DND-41 (cell line): Measurements from ENCODE around the gene MMP24OS.
A peak's percentile ranks its signal among the peaks of the same experiment; 100 is the strongest.
"Not testable (repeated sequence)": the region's sequence is repeated elsewhere in the genome, so short reads cannot be mapped to it uniquely, and the experiment has no call there.

ENCODE experiments used
- ATAC-seq: fragments of 200-7000 bp; cut with Tn5 transposase; 3 replicates; pipeline ENCODE4 v1.9.1; 2021; ENCODE audit warnings: low read depth; ENCODE audit not compliant: insufficient read depth
- DNase-seq: peaks from one replicate; pipeline ENCODE4 v3.0.0-alpha.2; 2020
- H2AFZ ChIP-seq: 2 replicates; pipeline ENCODE4 v1.6.0; 2012; ENCODE audit warnings: low read depth, low read length
- H3K27ac ChIP-seq: 2 replicates; pipeline ENCODE4 v1.5.1; 2012; ENCODE audit warnings: low read length, inconsistent platforms
- H3K27me3 ChIP-seq: fragments of 200-600 bp; sonication (generic); 2 replicates; pipeline ENCODE4 v1.6.0; 2012; ENCODE audit warnings: low read length, mild to moderate bottlenecking, inconsistent platforms; ENCODE audit not compliant: insufficient read depth, poor library complexity
- H3K36me3 ChIP-seq: 2 replicates; pipeline ENCODE4 v1.5.1; 2012; ENCODE audit warnings: low read length, inconsistent platforms; ENCODE audit not compliant: insufficient read depth
- H3K4me1 ChIP-seq: 2 replicates; pipeline ENCODE4 v1.5.1; 2012; ENCODE audit warnings: mild to moderate bottlenecking, low read length; ENCODE audit not compliant: insufficient read depth
- H3K4me2 ChIP-seq: 2 replicates; pipeline ENCODE4 v1.6.0; 2012; ENCODE audit warnings: mild to moderate bottlenecking, moderate library complexity, low read length, inconsistent platforms; ENCODE audit not compliant: insufficient read depth
- H3K4me3 ChIP-seq, 2 experiments: fragments of 200-600 bp in 1 of 2; shearing (Covaris generic) in 1 of 2; 2 replicates each; pipeline ENCODE4 v1.5.1; 2012 to 2016; ENCODE audit warnings: inconsistent platforms in 2 of 2, low read length in 2 of 2, mild to moderate bottlenecking in 2 of 2, low read depth in 1 of 2, moderate library complexity in 1 of 2
- H3K79me2 ChIP-seq: 2 replicates; pipeline ENCODE4 v1.6.0; 2012; ENCODE audit warnings: low read length, inconsistent platforms; ENCODE audit not compliant: insufficient read depth
- H3K9ac ChIP-seq: 2 replicates; pipeline ENCODE4 v1.6.0; 2012; ENCODE audit warnings: low read depth, mild to moderate bottlenecking, inconsistent platforms, low read length, moderate library complexity
- H3K9me3 ChIP-seq: 2 replicates; pipeline ENCODE4 v1.5.1; 2012; ENCODE audit warnings: low read length, moderate library complexity, mild to moderate bottlenecking, inconsistent platforms; ENCODE audit not compliant: insufficient read depth, severe bottlenecking
- H4K20me1 ChIP-seq: 2 replicates; pipeline ENCODE4 v1.6.0; 2012; ENCODE audit warnings: low read length; ENCODE audit not compliant: insufficient read depth
- CTCF ChIP-seq: IDR thresholded peaks from 2 replicates; pipeline ENCODE4 v1.5.1; 2012; ENCODE audit warnings: borderline replicate concordance, low read length, moderate library complexity, mild to moderate bottlenecking; ENCODE audit not compliant: poor library complexity, severe bottlenecking; ENCODE audit errors: extremely low read depth
- EZH2 ChIP-seq: IDR thresholded peaks from 3 replicates; pipeline ENCODE4 v1.6.1; 2012; ENCODE audit warnings: borderline replicate concordance, low read depth, mild to moderate bottlenecking, moderate library complexity, low read length, inconsistent platforms; ENCODE audit not compliant: severe bottlenecking

MMP24OS gene

DNA sequence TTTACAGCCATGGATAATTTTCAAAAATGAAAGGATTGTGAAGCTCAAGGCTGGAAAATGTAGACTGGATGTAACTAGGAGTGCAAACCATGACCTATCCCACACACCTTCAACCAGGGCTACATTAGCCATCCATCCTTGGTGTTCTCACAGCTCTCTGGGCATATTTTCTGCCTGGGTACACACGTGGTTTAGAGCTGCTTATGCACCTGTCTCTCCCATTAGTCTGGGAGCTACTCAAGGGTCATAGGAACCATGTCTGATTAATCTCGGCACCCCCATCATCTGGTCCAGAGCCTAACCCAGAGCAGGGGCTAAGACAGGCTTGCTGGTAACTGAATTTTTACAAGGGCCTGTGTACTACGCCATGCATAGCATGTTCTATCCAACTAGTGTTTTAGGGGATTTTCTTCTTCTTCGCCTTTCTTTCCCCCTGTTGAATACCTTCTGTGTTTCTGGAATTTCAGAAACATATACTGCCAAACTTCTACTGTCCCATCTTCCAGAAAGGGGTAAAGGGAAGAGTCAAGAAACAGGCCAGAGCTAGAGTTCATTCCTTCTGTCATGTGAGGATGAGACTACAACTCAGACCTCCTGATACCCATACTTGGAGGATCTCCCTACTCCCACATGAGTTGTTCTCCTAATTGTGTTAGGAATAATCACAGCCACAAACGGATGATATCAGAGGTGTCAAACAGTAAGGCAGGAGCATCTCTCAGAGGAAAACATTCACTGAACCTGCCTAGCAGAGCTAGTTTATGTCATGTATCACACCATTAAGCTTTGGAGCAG is 39.7 kb upstream of the MMP24OS start:
- no peaks in the 10 kb centered on the region for H3K79me2 ChIP-seq
- H3K27ac ChIP-seq, result no peak overlapping the region
- no peaks in the 10 kb centered on the region for H4K20me1 ChIP-seq
- H3K4me2 ChIP-seq, result no peak overlapping the region
- H3K4me3 ChIP-seq, result no peak overlapping the region
- no peak for DNase-seq
- H3K27me3 ChIP-seq, result no peaks in the 10 kb centered on the region
- no peak overlapping the region for H2AFZ ChIP-seq
- no peaks in the 10 kb centered on the region for H3K9me3 ChIP-seq
- no peaks in the 10 kb centered on the region for H3K4me1 ChIP-seq
- H3K36me3 ChIP-seq, result peaks cover 5% of the 10 kb centered on the region; the same call in 1 of the 2 replicates
- TF ChIP-seq CTCF, result no peak
- TF ChIP-seq EZH2, result no peak
- no peak overlapping the region for H3K9ac ChIP-seq
- ATAC-seq, result no peak

DNA sequence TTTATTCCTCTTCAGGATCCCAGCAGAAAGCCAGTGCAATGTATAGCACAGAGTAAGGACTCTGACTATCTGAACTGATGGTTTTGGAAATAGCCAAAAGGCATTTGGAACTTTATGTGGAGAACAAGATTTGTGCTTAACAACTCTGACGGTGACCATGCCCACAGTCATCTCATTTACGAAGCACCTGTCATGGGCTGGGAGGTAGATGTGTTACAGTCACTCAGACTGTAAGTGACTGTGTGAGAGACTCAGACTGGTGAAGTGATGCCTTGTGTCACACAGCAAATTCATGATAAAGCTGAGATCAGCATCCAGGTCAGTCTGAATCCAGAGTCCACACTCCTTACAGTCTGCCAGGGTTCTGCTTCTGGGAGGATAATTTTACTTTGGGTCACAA is 38.2 kb upstream of the MMP24OS start:
- H2AFZ ChIP-seq, result no peak overlapping the region
- H3K79me2 ChIP-seq, result no peaks in the 10 kb centered on the region
- TF ChIP-seq CTCF (no peak), EZH2 (no peak)
- H3K9me3 ChIP-seq, result no peaks in the 10 kb centered on the region
- no peak for ATAC-seq
- H3K36me3 ChIP-seq, result peaks cover 12% of the 10 kb centered on the region; the same call in 1 of the 2 replicates
- H3K9ac ChIP-seq, result no peak overlapping the region
- H3K4me3 ChIP-seq, result no peak overlapping the region
- DNase-seq, result no peak
- no peaks in the 10 kb centered on the region for H3K27me3 ChIP-seq
- no peaks in the 10 kb centered on the region for H4K20me1 ChIP-seq
- H3K4me1 ChIP-seq, result no peaks in the 10 kb centered on the region
- H3K27ac ChIP-seq, result no peak overlapping the region
- H3K4me2 ChIP-seq, result no peak overlapping the region

- not testable (repeated sequence) for H3K9me3 ChIP-seq, H3K4me3 ChIP-seq, H3K4me1 ChIP-seq, H3K9ac ChIP-seq, ATAC-seq, H3K4me2 ChIP-seq, DNase-seq, H3K27ac ChIP-seq, H3K79me2 ChIP-seq, H2AFZ ChIP-seq, H3K27me3 ChIP-seq, H4K20me1 ChIP-seq
- H3K36me3 ChIP-seq, result peaks cover 15% of the 10 kb centered on the region; the same call in 1 of the 2 replicates
These were observed 37.7 kb upstream of the MMP24OS start for GRCh38 chr20:35315632-35316020.

GRCh38 chr20:35314816-35315631 is 37.1 kb upstream of the MMP24OS start:
- DNase-seq (no peak), ATAC-seq (0 out of 3 replicates have a peak, but pooled peaks have one; percentile 19)
- H3K9ac ChIP-seq, result no peak overlapping the region

More at GRCh38 chr20:35314816-35315631, 37.1 kb upstream of the MMP24OS start:
- H3K79me2 ChIP-seq, result no peaks in the 10 kb centered on the region
- H4K20me1 ChIP-seq, result no peaks in the 10 kb centered on the region
- no peaks in the 10 kb centered on the region for H3K9me3 ChIP-seq
- no peak overlapping the region for H3K4me3 ChIP-seq
- no peak overlapping the region for H3K4me2 ChIP-seq
- H2AFZ ChIP-seq, result no peak overlapping the region
- no peaks in the 10 kb centered on the region for H3K4me1 ChIP-seq
- TF ChIP-seq EZH2 (no peak), CTCF (no peak)
- H3K27ac ChIP-seq, result no peak overlapping the region
- no peaks in the 10 kb centered on the region for H3K27me3 ChIP-seq
- peaks cover 15% of the 10 kb centered on the region; the same call in 1 of the 2 replicates for H3K36me3 ChIP-seq
